Endodermal cell (in vitro differentiated cells): ENCODE results near the gene ST8SIA5. TPM values are rescaled to one million over a fixed set of nuclear protein-coding genes. Genes with fewer than 3 reads are reported as not detected.

ENCODE experiments used
- DNase-seq: peaks from one replicate; pipeline ENCODE4 v3.0.0-alpha.2; 2017
- H3K27ac ChIP-seq: 2 replicates; pipeline ENCODE4 v1.5.1; 2013; ENCODE audit warnings: mild to moderate bottlenecking, low read depth, low read length, moderate library complexity
- H3K27me3 ChIP-seq: 2 replicates; pipeline ENCODE4 v1.6.1; 2013; ENCODE audit warnings: mild to moderate bottlenecking, low read length, moderate library complexity; ENCODE audit not compliant: insufficient read depth, control insufficient read depth, poor library complexity, severe bottlenecking
- H3K36me3 ChIP-seq: 2 replicates; pipeline ENCODE4 v1.7.0; 2013; ENCODE audit warnings: mild to moderate bottlenecking, low read length, moderate library complexity; ENCODE audit not compliant: control insufficient read depth, insufficient read depth
- H3K4me1 ChIP-seq: one replicate; pipeline ENCODE4 v1.7.0; 2013; ENCODE audit warnings: low read length; ENCODE audit not compliant: control insufficient read depth, insufficient read depth
- H3K4me3 ChIP-seq: 2 replicates; pipeline ENCODE4 v1.5.1; 2013; ENCODE audit warnings: mild to moderate bottlenecking, low read length, moderate library complexity
- H3K9ac ChIP-seq: 2 replicates; pipeline ENCODE4 v1.6.1; 2013; ENCODE audit warnings: mild to moderate bottlenecking, low read length, moderate library complexity; ENCODE audit not compliant: poor library complexity, severe bottlenecking; ENCODE audit errors: extremely low read depth
- H3K9me3 ChIP-seq: 2 replicates; pipeline ENCODE4 v1.6.1; 2013; ENCODE audit warnings: mild to moderate bottlenecking, low read length, moderate library complexity; ENCODE audit not compliant: control insufficient read depth
- H3K27ac Mint-ChIP-seq: 2 replicates; pipeline ENCODE4 v1.8.0; 2020; ENCODE audit warnings: mixed read lengths
- H3K27me3 Mint-ChIP-seq: 2 replicates; pipeline ENCODE4 v1.8.0; 2021; ENCODE audit warnings: mild to moderate bottlenecking, mixed read lengths; ENCODE audit not compliant: insufficient read depth
- H3K36me3 Mint-ChIP-seq: 2 replicates; pipeline ENCODE4 v1.8.0; 2020; ENCODE audit warnings: low read depth, mixed read lengths
- H3K4me1 Mint-ChIP-seq: 2 replicates; pipeline ENCODE4 v1.8.0; 2020; ENCODE audit warnings: mixed read lengths
- H3K4me3 Mint-ChIP-seq: 2 replicates; pipeline ENCODE4 v1.8.0; 2020; ENCODE audit warnings: mild to moderate bottlenecking, moderate library complexity, mixed read lengths
- H3K9me3 Mint-ChIP-seq: 2 replicates; pipeline ENCODE4 v1.8.0; 2020; ENCODE audit warnings: mild to moderate bottlenecking, mixed read lengths
- CTCF ChIP-seq: fragments of 200-600 bp; sonication (generic); conservative IDR thresholded peaks from 2 replicates; pipeline ENCODE4 v1.5.0; 2021; ENCODE audit warnings: antibody characterized with exemption, mild to moderate bottlenecking
- WGBS, 2 experiments: methylation state at CpG; one replicate each; pipeline versions ENCODE4 v1.1.5 to v1.1.7; 2013; ENCODE audit warnings: missing lambda C conversion rate in 2 of 2, mixed read lengths in 1 of 2; ENCODE audit not compliant: insufficient coverage in 1 of 2, insufficient read length in 1 of 2; 5-methylcytosine and 5-hydroxymethylcytosine counted together
- total RNA-seq, 2 donors: library from RNA; stranded (reverse); fragmentation: NEBNext Ultra II Directional in 1 of 2; extraction: Animal tissue kit (Norgen Biotek cat#: 25700) in 1 of 2; gene quantifications; 2 replicates in 1 of 2; 3 replicates in 1 of 2; pipeline ENCODE4 v1.2.1, GENCODE V29; 2021

The ST8SIA5 gene
- total RNA-seq, 2 donors from 2014 or later: 0.24 to 0.73 TPM

GRCh38 chr18:46728219-46728930 is 28.5 kb downstream of the ST8SIA5 start:
- Mint-ChIP-seq H3K4me1 (no peaks in the 10 kb centered on the region), H3K4me3 (no peak overlapping the region), H3K9me3 (peaks cover 30% of the 10 kb centered on the region), H3K36me3 (no peaks in the 10 kb centered on the region), H3K27me3 (peaks cover 2% of the 10 kb centered on the region), H3K27ac (no peak overlapping the region)
- Histone ChIP-seq H3K9ac (no peak overlapping the region), H3K27me3 (no peaks in the 10 kb centered on the region), H3K4me1 (no peaks in the 10 kb centered on the region), H3K36me3 (no peaks in the 10 kb centered on the region), H3K9me3 (peaks cover 13% of the 10 kb centered on the region), H3K27ac (no peak overlapping the region), H3K4me3 (no peak overlapping the region)
- TF ChIP-seq CTCF: no peak
- DNase-seq: peak; percentile 22
- WGBS, 2 experiments: 75 to 92% methylated on average over 3 to 6 of the region's 6 CpGs

- Histone ChIP-seq H3K9me3 (peaks cover 13% of the 10 kb centered on the region), H3K27ac (no peak overlapping the region), H3K36me3 (no peaks in the 10 kb centered on the region), H3K9ac (no peak overlapping the region), H3K27me3 (no peaks in the 10 kb centered on the region), H3K4me3 (no peak overlapping the region), H3K4me1 (no peaks in the 10 kb centered on the region)
- TF ChIP-seq CTCF: no peak
- DNase-seq: peak; percentile 1
- peaks cover 30% of the 10 kb centered on the region for H3K9me3 Mint-ChIP-seq
- no peak overlapping the region for H3K27ac Mint-ChIP-seq
- no peaks in the 10 kb centered on the region for H3K36me3 Mint-ChIP-seq
- 100% methylated on average over 1 of the region's 1 CpG for WGBS, 2 experiments
- H3K4me1 Mint-ChIP-seq: no peaks in the 10 kb centered on the region
- no peak overlapping the region for H3K4me3 Mint-ChIP-seq
- H3K27me3 Mint-ChIP-seq: peaks cover 2% of the 10 kb centered on the region
Observed at GRCh38 chr18:46727177-46727576, 29.7 kb downstream of the ST8SIA5 start.

GRCh38 chr18:46725310-46725709 is 31.5 kb downstream of the ST8SIA5 start:
- Histone ChIP-seq H3K36me3 (no peaks in the 10 kb centered on the region), H3K27me3 (no peaks in the 10 kb centered on the region), H3K9me3 (peaks cover 5% of the 10 kb centered on the region), H3K9ac (no peak overlapping the region), H3K27ac (no peak overlapping the region), H3K4me1 (no peaks in the 10 kb centered on the region), H3K4me3 (no peak overlapping the region)
- H3K27me3 Mint-ChIP-seq: peaks cover 2% of the 10 kb centered on the region
- H3K9me3 Mint-ChIP-seq: peaks cover 16% of the 10 kb centered on the region
- DNase-seq: peak; percentile 17
- no peak for TF ChIP-seq CTCF
- no peak overlapping the region for H3K4me3 Mint-ChIP-seq
- H3K36me3 Mint-ChIP-seq: no peaks in the 10 kb centered on the region
- 92 to 100% methylated on average over 1 to 3 of the region's 3 CpGs for WGBS, 2 experiments
- H3K27ac Mint-ChIP-seq: no peak overlapping the region
- no peaks in the 10 kb centered on the region for H3K4me1 Mint-ChIP-seq
